Measurements from ENCODE around the gene FLOT1.
A peak's percentile ranks its signal among the peaks of the same experiment; 100 is the strongest.

FLOT1 gene

GRCh38 chr6:30691208-30691847, 51.2 kb downstream of the FLOT1 start:
- no peak for DNase-seq

DNA sequence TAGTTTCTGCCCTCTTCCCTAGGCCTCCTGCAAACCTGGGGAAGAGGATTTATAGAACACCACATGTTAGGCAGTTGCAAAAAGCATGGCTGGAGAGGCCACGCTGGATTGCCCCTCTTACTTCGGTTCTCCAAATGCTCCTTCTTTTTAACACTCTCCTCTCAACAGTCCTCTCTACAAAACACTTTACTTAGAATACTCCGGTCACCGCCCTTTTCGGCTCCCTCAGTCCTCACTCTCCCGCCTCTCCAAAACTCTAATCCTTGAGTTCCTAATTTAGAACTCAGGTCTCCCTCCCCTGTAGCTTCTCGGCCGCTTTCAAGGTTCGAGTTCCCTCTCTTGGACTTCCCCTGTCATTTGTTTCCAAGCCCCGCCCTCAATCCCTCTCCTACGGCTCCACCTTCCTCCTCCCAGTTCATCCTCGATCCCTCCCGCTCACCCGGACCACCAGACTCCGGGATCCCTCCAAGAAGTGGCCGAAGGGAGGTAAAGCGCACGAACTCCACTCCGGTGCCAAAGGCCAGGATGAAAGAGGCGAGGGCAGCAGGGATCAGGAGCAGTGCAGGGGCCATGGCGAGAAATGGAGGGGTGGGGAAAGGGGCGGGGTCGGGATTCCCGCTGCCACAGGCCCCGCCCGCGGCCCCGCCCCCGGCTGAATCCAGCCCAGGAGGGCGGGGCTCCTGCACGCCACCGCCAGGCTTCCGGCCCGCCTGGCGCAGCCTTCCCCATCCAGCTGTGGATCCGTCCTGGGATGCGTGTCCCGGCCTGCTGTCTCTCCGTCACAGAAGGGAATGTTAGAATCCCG, 51.9 kb downstream of the FLOT1 start, which contains the start of gene NRM:
Gene NRM (minus strand): TSS at position 582 of the 805 bp plus-strand sequence. CDS start 10 bp downstream, at position 572.
- DNase-seq, result peak; percentile 83 to 87

GRCh38 chr6:30689985-30690384, 52.5 kb downstream of the FLOT1 start:
- peak in 1 of 2 donors; percentile 7 for DNase-seq

- DNase-seq, result no peak
Observed at GRCh38 chr6:30689022-30689865, 53.2 kb downstream of the FLOT1 start.

DNA sequence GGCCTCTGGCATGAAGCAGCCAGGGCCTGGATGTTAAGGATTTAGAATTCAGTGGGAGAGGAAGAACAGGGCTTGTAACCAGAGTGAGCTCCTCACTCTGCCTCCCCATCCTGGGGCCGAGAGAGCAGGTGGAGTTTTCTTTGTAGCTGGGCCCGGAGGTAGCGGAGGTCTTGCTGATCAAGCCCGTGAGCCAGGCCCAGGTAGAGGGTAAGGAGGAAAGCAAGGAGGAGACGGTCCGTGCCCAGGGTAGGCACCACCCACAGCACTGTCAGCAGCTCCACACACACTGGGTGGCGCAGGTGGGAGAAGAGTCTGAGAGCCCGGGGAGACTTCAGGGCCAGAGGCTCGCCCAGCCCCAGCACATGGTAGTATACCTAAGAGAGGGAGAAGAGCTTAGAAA, 53.9 kb downstream of the FLOT1 start:
- DNase-seq, result no peak

GRCh38 chr6:30687659-30688431, 54.6 kb downstream of the FLOT1 start:
- no peak for DNase-seq

- peak; percentile 88 to 98 for DNase-seq
Observed at GRCh38 chr6:30686908-30687658, 55.4 kb downstream of the FLOT1 start.

- peak; percentile 79 to 82 for DNase-seq
Observed at GRCh38 chr6:30686009-30686907, 56.2 kb downstream of the FLOT1 start, which contains the start of gene PPP1R18. PPP1R18 (minus strand) TSS chr6:30686645; CDS start chr6:30686018, 627 bp downstream.

- DNase-seq, result peak in 1 of 2 donors; percentile 26
Observed at GRCh38 chr6:30685157-30686008, 57.1 kb downstream of the FLOT1 start.

DNA sequence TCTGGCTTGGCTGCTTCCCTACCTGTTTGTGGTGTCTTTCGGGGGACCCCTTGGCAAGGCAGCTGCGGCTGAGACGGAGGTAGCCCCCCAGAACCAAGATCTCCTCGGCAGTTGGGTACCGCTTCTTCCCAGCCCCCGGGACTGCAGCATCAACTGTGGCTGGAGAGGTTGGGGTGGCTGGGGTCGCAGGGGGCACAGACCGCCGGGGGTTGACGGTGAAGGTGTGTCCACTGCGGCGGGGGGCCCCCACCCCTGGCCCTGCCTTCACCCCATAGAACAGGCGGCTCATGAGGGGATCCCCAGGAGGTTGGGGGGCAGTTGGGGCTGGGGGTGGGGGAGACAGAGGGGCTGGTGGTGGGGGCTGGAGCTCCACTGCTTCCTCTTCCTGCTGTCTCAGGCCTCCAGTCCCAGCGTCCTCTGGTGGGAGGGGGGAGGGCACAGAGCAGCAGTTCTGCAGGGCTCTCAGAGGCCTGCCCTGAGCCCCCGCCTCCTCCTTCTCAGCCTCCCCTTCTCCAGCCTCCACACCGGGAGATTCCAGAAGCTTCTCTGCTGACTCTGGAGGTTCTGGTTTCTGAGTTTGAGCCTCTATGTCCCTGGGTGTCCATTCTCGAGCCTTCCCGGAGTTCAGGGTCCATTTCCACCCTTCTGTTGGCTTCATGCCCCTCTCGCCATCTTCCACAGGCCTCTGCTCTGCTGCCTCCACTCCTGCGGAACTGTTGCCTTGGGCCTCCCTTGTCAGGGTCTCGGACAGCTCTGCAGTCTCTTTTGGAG, 57.9 kb downstream of the FLOT1 start:
- peak; percentile 80 to 95 for DNase-seq

DNA sequence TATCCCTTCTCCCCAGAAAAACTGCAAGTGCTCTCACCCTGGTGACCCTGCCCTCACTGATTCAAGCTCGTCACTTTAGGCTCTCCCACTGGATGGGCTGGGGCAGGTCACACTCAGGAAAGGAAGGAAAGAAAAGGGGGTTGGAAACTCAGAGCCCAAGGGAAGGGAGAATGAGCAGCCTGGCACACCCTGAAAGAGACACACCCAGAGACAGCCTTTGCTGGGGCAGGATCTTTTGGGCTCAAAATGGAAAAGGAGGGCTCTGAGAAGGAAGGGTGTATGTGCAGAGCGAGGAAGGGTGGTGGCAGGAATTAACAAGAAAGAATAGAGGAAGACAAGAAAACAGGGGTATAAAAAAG, 58.5 kb downstream of the FLOT1 start:
- peak in 1 of 2 donors; percentile 10 for DNase-seq

GRCh38 chr6:30683183-30683979, 59.1 kb downstream of the FLOT1 start:
- peak; percentile 82 to 96 for DNase-seq

- DNase-seq, result peak; percentile 74 to 85
Observed at GRCh38 chr6:30682143-30683117, 60.1 kb downstream of the FLOT1 start.

DNA sequence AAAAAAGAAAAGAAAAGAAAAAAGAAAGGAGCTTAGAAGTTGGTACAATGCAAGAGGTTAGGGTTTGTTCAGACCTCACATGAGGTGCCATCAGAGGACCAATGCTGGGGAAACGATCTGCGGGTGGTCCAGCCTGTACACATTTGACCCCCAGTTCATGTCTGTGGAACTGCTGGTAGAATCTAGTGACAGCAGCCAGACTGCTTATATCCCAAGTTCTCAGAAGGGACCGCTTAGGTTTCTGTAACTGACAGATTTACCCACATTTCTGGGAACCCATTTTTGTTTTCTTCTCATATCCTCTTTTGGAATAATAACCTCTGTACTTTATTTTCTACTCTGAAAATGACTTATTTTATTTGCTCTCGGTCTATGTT, 60.7 kb downstream of the FLOT1 start:
- no peak for DNase-seq

DNA sequence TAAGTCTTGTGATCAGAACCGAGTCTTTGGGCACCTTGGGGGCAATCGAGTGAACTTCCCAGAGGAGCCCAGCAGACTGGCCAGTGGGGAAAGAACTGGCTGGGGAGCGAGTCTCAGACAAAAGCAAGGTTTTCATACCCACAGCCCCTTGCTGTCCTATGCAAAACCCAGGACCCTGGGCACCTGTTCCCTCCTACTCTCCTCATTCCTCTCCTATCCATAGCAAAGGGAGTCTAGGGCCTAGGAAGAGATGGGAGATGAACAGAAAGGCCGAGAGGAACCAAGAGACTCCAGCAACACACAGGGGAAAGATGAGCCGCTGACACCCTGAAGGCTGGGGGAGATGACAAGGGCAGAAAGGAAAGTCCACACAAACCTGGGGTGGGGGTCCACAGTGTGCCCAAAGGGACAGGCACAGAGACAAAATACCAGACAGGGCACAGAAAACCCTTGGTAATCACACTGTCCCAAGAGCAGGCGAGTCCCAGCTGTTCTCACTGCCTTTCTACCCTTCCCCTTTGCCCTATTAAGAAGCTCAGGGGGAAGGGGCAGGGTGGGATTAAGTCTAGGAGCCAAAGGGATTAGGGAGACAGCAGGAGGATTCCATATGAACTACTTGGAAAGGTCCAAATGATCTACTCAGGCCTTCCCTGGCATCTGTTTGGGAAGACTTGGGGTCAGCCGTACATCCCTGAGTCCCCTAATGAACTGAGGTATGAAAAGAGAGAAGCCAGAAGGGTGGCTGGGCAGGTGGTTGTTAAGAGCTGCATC, 62.5 kb downstream of the FLOT1 start:
- DNase-seq, result no peak

Measured in inflammatory macrophage treated with lipopolysaccharide for 1 hour (primary cell).